MM.1S (cell line): ENCODE measurements around the gene GPR153.

Experiments used
- EZH2 ChIP-seq: fragments of 300-600 bp; sonication (generic); optimal IDR thresholded peaks from 2 replicates; pipeline ENCODE3; 2017; ENCODE audit warnings: low read depth, mild to moderate bottlenecking, antibody characterized with exemption, low read length, mixed read lengths
- EZH2phosphoT487 ChIP-seq: fragments of 300-600 bp; sonication (generic); IDR thresholded peaks from 2 replicates; pipeline ENCODE4 v1.6.1; 2018; ENCODE audit warnings: antibody characterized with exemption, low read length
- TF ChIP-seq, protein P1 (sequence below): fragments of 300-600 bp; sonication (generic); IDR thresholded peaks from 2 replicates; pipeline ENCODE4 v1.5.1; 2016; ENCODE audit warnings: antibody characterized with exemption, low read length, mixed read lengths

DNA sequence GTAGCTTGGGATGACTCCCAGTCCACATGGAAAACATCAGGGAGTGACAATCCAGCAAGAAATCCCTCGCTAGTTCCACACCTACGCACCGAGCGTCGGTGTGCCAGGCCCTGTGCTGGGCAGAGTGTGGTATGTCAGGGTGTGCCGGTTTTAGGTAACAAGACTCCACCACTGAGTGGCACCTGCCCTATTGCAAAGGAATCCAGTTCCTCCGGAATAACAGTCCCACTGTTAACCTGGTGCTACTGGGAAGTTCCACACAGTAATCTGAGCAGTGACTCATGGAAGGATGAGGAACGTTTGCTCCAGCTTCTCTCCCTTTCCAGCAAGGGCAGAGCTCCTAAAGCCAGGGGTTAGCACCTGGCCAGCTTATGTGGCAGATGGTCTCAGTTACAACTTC is 40.7 kb downstream of the GPR153 start:
- TF ChIP-seq, protein P1, sequence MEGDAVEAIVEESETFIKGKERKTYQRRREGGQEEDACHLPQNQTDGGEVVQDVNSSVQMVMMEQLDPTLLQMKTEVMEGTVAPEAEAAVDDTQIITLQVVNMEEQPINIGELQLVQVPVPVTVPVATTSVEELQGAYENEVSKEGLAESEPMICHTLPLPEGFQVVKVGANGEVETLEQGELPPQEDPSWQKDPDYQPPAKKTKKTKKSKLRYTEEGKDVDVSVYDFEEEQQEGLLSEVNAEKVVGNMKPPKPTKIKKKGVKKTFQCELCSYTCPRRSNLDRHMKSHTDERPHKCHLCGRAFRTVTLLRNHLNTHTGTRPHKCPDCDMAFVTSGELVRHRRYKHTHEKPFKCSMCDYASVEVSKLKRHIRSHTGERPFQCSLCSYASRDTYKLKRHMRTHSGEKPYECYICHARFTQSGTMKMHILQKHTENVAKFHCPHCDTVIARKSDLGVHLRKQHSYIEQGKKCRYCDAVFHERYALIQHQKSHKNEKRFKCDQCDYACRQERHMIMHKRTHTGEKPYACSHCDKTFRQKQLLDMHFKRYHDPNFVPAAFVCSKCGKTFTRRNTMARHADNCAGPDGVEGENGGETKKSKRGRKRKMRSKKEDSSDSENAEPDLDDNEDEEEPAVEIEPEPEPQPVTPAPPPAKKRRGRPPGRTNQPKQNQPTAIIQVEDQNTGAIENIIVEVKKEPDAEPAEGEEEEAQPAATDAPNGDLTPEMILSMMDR, result no peak
- TF ChIP-seq EZH2 (no peak), EZH2phosphoT487 (no peak)
